WTC11 (cell line): ENCODE measurements around the gene RPL41. TPM values are rescaled to one million over a fixed set of nuclear protein-coding genes. Genes with fewer than 3 reads are reported as not detected.

Source experiments
- ATAC-seq: fragments of 200-7000 bp; cut with Tn5 transposase; 2 replicates; pipeline ENCODE4 v1.10.0; 2021; ENCODE audit warnings: mild to moderate bottlenecking, moderate library complexity
- CTCF ChIA-PET: fragments of 300-600 bp; sonication (Branson Sonifier 250); formaldehyde crosslinking; loops from one replicate; lab custom pipeline; 2021; ENCODE audit warnings: antibody characterized with exemption; lab: Charles Lee
- POLR2A ChIA-PET: fragments of 350-600 bp; sonication (Branson Sonifier 250); formaldehyde crosslinking; loops from one replicate; lab custom pipeline; 2021; ENCODE audit warnings: antibody characterized with exemption; lab: Charles Lee
- DNase-seq: peaks from one replicate; pipeline ENCODE4 v3.0.0; 2021; ENCODE audit warnings: low spot score
- H3K27ac Mint-ChIP-seq: 2 replicates; pipeline ENCODE4 v1.8.0; 2021; ENCODE audit warnings: mixed read lengths
- H3K27me3 Mint-ChIP-seq: 2 replicates; pipeline ENCODE4 v1.8.0; 2021; ENCODE audit warnings: low read depth, mild to moderate bottlenecking, moderate library complexity, mixed read lengths
- H3K36me3 Mint-ChIP-seq: 2 replicates; pipeline ENCODE4 v1.8.0; 2021; ENCODE audit warnings: mixed read lengths
- H3K4me1 Mint-ChIP-seq: 2 replicates; pipeline ENCODE4 v1.8.0; 2022; ENCODE audit warnings: mixed read lengths
- H3K4me3 Mint-ChIP-seq: 2 replicates; pipeline ENCODE4 v1.8.0; 2021; ENCODE audit warnings: mild to moderate bottlenecking, moderate library complexity, mixed read lengths
- H3K9me3 Mint-ChIP-seq: 2 replicates; pipeline ENCODE4 v1.8.0; 2021; ENCODE audit warnings: mixed read lengths
- AR ChIP-seq: fragments of 250-450 bp; sonication (Bioruptor Pico); IDR thresholded peaks from 2 replicates; pipeline ENCODE4 v1.9.0; 2021; ENCODE audit warnings: mild to moderate bottlenecking
- ARID4B ChIP-seq: sonication (generic); formaldehyde crosslinking; IDR thresholded peaks from 2 replicates; pipeline ENCODE4 v1.8.0; 2023; ENCODE audit warnings: missing genetic modification reagents, mild to moderate bottlenecking, borderline replicate concordance
- ELF4 ChIP-seq: sonication (generic); formaldehyde crosslinking; IDR thresholded peaks from 2 replicates; pipeline ENCODE4 v1.8.1; 2022; ENCODE audit warnings: low read depth, mild to moderate bottlenecking, moderate library complexity, missing genetic modification reagents
- EMX1 ChIP-seq: fragments of 250-450 bp; sonication (Bioruptor Pico); IDR thresholded peaks from 2 replicates; pipeline ENCODE4 v1.8.0; 2021; ENCODE audit warnings: mild to moderate bottlenecking
- ESRRA ChIP-seq: sonication (generic); formaldehyde crosslinking; IDR thresholded peaks from 2 replicates; pipeline ENCODE4 v1.8.1; 2022; ENCODE audit warnings: mild to moderate bottlenecking, missing genetic modification reagents, borderline replicate concordance
- IRF2 ChIP-seq: sonication (generic); formaldehyde crosslinking; IDR thresholded peaks from 2 replicates; pipeline ENCODE4 v1.8.0; 2022; ENCODE audit warnings: low read depth, missing genetic modification reagents, borderline replicate concordance
- NFYB ChIP-seq: sonication (generic); formaldehyde crosslinking; conservative IDR thresholded peaks from 2 replicates; pipeline ENCODE4 v1.8.0; 2022; ENCODE audit warnings: low read depth, missing genetic modification reagents
- NR1H2 ChIP-seq: sonication (generic); formaldehyde crosslinking; IDR thresholded peaks from 2 replicates; pipeline ENCODE4 v1.9.0; 2021; ENCODE audit warnings: mild to moderate bottlenecking, moderate library complexity, missing genetic modification reagents
- NR3C1 ChIP-seq: sonication (generic); formaldehyde crosslinking; conservative IDR thresholded peaks from 2 replicates; pipeline ENCODE4 v1.8.1; 2023; ENCODE audit warnings: low read depth, mild to moderate bottlenecking, missing genetic modification reagents
- SMAD3 ChIP-seq: sonication (generic); formaldehyde crosslinking; IDR thresholded peaks from 2 replicates; pipeline ENCODE4 v1.8.0; 2022; ENCODE audit warnings: missing genetic modification reagents, mild to moderate bottlenecking, borderline replicate concordance
- STAT6 ChIP-seq: sonication (generic); formaldehyde crosslinking; conservative IDR thresholded peaks from 2 replicates; pipeline ENCODE4 v1.8.1; 2023; ENCODE audit warnings: mild to moderate bottlenecking, low read depth, missing genetic modification reagents, moderate library complexity
- ZBTB21 ChIP-seq: sonication (generic); formaldehyde crosslinking; IDR thresholded peaks from 2 replicates; pipeline ENCODE4 v1.8.1; 2023; ENCODE audit warnings: mild to moderate bottlenecking, missing genetic modification reagents, borderline replicate concordance
- ZBTB43 ChIP-seq: sonication (generic); formaldehyde crosslinking; IDR thresholded peaks from 2 replicates; pipeline ENCODE4 v1.8.1; 2023; ENCODE audit warnings: mild to moderate bottlenecking, missing genetic modification reagents
- ZNF416 ChIP-seq: fragments of 250-450 bp; sonication (Bioruptor Pico); IDR thresholded peaks from 2 replicates; pipeline ENCODE4 v1.9.0; 2021; ENCODE audit warnings: mild to moderate bottlenecking, inconsistent platforms
- total RNA-seq: library from RNA; stranded (reverse); gene quantifications from 3 replicates; pipeline ENCODE4 v1.2.3, GENCODE V29; 2021
- TF ChIP-seq, protein P1 (sequence below): sonication (generic); formaldehyde crosslinking; IDR thresholded peaks from 2 replicates; pipeline ENCODE4 v1.8.1; 2022; ENCODE audit warnings: low read depth, mild to moderate bottlenecking, moderate library complexity, missing genetic modification reagents, borderline replicate concordance
- TF ChIP-seq, protein P2 (sequence below): sonication (generic); formaldehyde crosslinking; IDR thresholded peaks from 2 replicates; pipeline ENCODE4 v1.8.0; 2022; ENCODE audit warnings: mild to moderate bottlenecking, missing genetic modification reagents

RPL41 gene
- total RNA-seq, 1 experiment from 2014 or later = 4,004 TPM

- TF ChIP-seq, protein P1, sequence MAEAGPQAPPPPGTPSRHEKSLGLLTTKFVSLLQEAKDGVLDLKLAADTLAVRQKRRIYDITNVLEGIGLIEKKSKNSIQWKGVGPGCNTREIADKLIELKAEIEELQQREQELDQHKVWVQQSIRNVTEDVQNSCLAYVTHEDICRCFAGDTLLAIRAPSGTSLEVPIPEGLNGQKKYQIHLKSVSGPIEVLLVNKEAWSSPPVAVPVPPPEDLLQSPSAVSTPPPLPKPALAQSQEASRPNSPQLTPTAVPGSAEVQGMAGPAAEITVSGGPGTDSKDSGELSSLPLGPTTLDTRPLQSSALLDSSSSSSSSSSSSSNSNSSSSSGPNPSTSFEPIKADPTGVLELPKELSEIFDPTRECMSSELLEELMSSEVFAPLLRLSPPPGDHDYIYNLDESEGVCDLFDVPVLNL (CRISPR knock-in tag) = no peak
- TF ChIP-seq NR3C1 (CRISPR knock-in tag) (no peak), IRF2 (CRISPR knock-in tag) (no peak), SMAD3 (CRISPR knock-in tag) (no peak), AR (CRISPR knock-in tag) (peak; percentile 92)
- TF ChIP-seq, protein P2, sequence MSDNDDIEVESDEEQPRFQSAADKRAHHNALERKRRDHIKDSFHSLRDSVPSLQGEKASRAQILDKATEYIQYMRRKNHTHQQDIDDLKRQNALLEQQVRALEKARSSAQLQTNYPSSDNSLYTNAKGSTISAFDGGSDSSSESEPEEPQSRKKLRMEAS (CRISPR knock-in tag) = no peak
Observed at GRCh38 chr12:56158029-56158925, 41.8 kb downstream of the RPL41 start, which contains the start of gene MYL6 (continued).

DNA sequence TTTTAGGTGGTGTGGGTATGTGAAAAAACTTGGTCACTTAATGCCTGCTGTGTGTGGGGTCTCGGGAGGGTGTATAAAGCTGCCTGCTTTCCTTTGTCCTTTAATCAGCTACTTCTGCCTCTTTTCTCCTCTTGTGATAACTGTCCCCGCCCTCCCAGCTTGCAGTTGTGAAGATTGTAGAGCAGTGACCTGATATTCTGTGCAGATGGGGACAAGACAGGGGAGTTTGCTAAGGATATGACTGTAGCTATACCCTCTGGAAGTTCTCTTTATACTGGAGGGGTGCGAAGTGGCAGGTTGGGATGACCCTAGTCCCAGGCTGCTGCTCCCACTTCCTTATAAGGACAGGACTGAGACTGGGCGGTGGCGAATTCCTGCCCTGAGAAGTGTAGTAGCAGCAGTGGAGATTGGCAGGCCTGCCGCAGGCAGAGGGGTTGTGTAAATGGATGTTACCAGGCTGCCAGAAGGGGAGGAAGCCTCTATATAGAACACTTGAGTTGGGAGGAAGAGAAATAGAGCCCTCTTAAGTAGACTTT is 42.6 kb downstream of the RPL41 start:
- H3K27me3 Mint-ChIP-seq = no peaks in the 10 kb centered on the region
- peaks cover 49% of the 10 kb centered on the region for H3K4me1 Mint-ChIP-seq
- CTCF ChIA-PET = interaction anchor here (0.8 to 2.2 kb wide), 9 partner anchors 29 to 107 kb away, joined by 3 to 11 read pairs (median 5); partner anchors contain the start of genes ESYT1, RNF41, SMARCC2 and ZC3H10
- ATAC-seq (peak; percentile 34), DNase-seq (peak; percentile 72)
- peak overlapping the region; percentile 96 for H3K4me3 Mint-ChIP-seq
- peaks cover 56% of the 10 kb centered on the region for H3K36me3 Mint-ChIP-seq
- POLR2A ChIA-PET = interaction anchor here (1.0 to 7.2 kb wide), 9 partner anchors 16 to 201 kb away, joined by 3 to 104 read pairs (median 8); partner anchors contain the start of genes ERBB3, ESYT1, PA2G4 and RNF41
- no peaks in the 10 kb centered on the region for H3K9me3 Mint-ChIP-seq
- peak overlapping the region; percentile 93 for H3K27ac Mint-ChIP-seq
- TF ChIP-seq ZNF416 (CRISPR knock-in tag) = 0 out of 2 replicates have a peak, but pooled peaks have one; percentile 19
- TF ChIP-seq EMX1 (CRISPR knock-in tag) = no peak
- no peak for TF ChIP-seq ELF4 (CRISPR knock-in tag)
- no peak for TF ChIP-seq ESRRA
- no peak for TF ChIP-seq STAT6
- no peak for TF ChIP-seq NR1H2 (CRISPR knock-in tag)
- no peak for TF ChIP-seq ZBTB21 (CRISPR knock-in tag)
- TF ChIP-seq ZBTB43 (CRISPR knock-in tag) = no peak
- TF ChIP-seq NFYB (CRISPR knock-in tag) = no peak
- TF ChIP-seq ARID4B (CRISPR knock-in tag) = no peak; the same call in 1 of the 2 replicates
- peak; percentile 22; the same call in 1 of the 2 replicates for TF ChIP-seq AR (CRISPR knock-in tag)
